RCC 7860 (cell line): Measurements from ENCODE around the gene CD14.
"Not testable (repeated sequence)": the region's sequence is repeated elsewhere in the genome, so short reads cannot be mapped to it uniquely, and the experiment has no call there.

ENCODE experiments used
- DNase-seq: peaks from one replicate; pipeline ENCODE4 v3.0.0-alpha.2; 2015; ENCODE audit warnings: low spot score
- FAIRE-seq: peaks from 2 replicates; lab custom pipeline; 2012; peaks lifted over from hg19 to GRCh38; lab: Jason Lieb, UNC

CD14 gene

GRCh38 chr5:140635291-140636257, 2.6 kb upstream of the CD14 start:
- DNase-seq: no peak
- FAIRE-seq: no peak

DNA sequence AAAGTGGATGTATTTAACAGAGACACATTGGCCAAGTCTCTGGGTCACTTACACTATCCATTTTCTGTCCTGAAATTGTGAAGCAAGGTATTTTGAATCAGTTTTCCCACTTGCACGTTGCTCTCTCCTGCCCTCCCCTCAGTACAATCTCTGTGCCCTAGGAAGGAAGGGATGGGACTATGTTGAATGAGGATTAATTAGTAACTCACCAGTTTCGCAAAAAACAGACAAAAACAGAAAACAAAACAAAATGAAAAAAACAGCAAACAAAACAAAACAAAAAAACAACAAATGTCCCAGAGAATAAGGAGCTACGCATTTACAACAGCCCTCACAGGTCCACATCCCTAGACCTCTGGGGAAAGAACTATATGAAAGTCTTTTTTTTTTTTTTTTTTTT, 1.1 kb upstream of the CD14 start:
- FAIRE-seq (no peak), DNase-seq (no peak)

DNA sequence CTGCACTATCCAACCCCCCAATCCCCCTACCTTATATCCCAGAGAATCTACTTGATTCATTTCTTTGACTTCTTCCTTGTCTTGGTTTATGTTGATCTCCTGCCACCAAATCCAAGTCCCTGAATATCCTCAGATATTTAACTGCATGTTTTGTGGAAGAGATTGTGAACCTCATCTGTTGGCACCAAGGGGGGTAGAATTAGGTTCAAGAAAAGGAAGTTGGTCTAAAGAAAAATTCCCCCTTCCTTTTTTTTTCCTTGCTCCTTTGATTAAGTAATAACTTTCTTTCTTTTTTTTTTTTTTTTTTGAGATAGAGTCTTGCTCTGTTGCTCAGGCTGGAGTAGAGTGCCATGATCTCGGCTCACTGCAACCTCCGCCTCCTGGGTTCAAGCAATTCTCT, 526 bp upstream of the CD14 start:
- DNase-seq (no peak), FAIRE-seq (no peak)

- FAIRE-seq (no peak), DNase-seq (no peak)
Observed at GRCh38 chr5:140632366-140633020, 482 bp downstream of the CD14 start.

DNA sequence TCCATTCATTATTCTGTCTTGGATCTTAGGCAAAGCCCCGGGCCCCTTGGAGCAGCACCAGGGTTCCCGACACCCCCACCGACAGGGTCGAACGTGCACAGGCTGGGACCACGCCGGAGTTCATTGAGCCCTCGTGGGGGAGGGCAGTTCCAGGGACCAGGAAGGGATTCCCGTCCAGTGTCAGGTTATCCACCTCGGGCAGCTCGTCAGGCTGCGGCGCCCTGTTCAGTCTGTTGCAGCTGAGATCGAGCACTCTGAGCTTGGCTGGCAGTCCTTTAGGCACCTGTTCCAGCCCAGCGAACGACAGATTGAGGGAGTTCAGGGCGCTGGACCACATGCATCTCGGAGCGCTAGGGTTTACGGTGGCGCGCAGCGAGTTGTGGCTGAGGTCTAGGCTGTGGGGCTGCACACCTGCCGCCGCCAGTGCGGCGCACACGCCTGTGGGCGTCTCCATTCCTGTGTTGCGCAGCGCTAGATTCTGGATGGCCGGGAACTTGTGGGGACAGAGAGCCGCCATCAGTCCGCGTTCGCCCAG, 1.1 kb downstream of the CD14 start:
- no peak for FAIRE-seq
- no peak for DNase-seq

DNA sequence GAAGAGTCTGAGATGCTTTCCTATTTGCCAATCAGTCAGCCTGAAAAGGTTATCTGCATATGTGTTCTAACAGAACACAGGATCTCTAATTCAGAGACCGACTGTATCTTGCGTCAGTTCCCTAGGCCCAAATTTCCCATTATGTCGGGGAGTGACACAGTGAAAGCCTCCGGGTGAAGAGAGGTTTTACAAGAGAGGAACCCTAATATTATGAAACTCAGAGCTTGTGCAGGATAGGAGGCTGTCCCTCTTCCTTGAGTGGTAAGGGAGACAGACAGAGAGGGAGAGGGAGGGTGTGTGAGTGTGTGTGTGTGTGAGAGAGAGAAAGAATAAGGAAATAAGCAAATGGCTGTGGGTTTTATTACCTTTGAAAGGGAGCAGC, 1.9 kb downstream of the CD14 start:
- no peak for DNase-seq
- FAIRE-seq: no peak

GRCh38 chr5:140630292-140631035, 2.5 kb downstream of the CD14 start:
- no peak for FAIRE-seq
- DNase-seq: no peak

DNA sequence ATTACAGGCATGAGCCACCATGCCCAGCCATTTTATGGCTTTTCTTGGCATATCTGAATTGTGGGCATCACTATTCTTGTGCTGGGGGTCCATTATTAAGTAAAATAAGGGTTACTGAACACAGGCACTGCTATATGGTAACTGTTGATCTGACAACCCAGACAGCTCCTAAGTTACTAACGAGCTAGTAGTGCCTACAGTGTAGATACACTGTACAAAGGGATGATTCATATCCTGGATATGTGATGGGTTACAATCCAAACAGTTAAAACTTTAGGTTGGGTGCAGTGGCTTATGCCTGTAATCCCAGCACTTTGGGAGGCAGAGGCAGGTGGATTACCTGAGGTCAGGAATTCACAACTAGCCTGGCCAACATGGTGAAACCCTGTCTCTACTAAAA, 4.3 kb downstream of the CD14 start:
- FAIRE-seq (no peak), DNase-seq (no peak)

DNA sequence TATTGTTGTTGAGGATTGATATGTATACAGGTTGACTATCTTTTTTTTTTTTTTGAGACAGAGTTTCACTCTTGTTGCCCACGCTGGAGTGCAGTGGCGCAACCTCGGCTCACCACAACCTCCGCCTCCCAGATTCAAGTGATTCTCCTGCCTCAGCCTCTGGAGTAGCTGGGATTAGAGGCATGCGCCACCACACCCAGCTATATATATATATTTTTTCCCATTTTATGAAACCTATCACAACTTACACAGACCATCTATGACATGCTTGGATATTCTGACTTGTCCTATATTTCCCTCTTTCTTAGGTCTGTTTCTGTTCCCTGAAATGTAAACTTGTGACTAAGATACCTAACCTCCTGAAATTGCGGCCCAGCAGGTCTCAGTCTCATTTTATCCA, 5.0 kb downstream of the CD14 start:
- DNase-seq (no peak), FAIRE-seq (no peak)

DNA sequence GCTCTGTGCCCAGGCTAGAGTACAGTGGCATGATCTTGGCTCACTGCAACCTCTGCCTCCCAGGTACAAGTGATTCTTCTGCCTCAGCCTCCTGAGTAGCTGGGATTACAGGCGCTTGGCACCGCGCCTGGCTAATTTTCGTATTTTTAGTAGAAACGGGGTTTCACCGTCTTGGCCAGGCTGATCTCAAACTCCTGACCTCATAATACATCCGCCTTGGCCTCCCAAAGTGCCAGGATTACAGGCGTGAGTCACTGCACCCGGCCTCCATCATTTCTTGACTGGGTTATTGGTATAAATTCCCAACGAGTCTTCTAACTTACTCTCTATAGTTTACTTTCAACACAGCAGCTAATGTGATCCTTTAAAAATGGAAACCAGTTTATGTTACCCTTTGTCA, 8.1 kb downstream of the CD14 start:
- not testable (repeated sequence) for DNase-seq, FAIRE-seq

- not testable (repeated sequence) for DNase-seq, FAIRE-seq
Observed at GRCh38 chr5:140623061-140623460, 9.9 kb downstream of the CD14 start.

DNA sequence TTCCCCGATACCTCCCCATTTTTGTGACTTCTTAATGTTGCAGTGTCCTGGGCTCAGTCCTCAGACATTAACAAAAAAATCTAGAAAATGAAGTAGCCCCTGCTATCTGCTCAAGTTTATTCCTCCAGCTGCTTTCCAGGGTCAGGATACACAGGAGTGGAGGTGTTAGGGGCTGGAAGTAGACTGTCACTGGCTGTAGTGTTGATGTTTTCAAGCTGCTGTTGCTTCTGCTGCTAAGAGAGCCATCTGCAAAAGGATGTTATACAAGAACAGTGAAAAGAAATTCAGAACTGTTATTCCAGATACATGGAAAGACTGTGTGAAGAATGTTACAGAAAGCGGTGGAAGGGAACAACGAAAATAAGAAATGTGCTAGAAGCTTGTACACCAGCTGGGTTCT, 10.7 kb downstream of the CD14 start:
- FAIRE-seq (no peak), DNase-seq (no peak)

GRCh38 chr5:140611020-140611521, 21.9 kb downstream of the CD14 start:
- FAIRE-seq (no peak), DNase-seq (no peak)

DNA sequence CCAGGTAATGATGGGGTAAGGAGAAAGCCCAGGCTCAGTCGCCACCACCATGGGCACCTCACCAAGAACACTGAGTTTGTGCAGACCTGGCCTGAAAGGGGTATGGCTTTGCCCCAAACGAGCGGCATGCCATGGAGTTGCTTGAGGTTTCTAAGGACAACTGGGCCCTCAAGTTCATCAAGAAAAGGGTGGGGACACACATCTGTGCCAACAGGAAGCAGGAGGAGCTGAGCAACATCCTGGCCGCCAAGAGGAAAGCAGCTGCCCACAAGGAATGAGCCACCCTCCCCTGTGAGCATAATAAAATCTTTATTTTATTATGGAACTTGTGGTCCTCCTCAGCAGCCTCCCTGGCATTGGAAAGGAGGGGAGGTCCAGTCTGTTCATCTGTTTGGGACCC, 23.8 kb downstream of the CD14 start:
- DNase-seq: no peak
- no peak for FAIRE-seq

DNA sequence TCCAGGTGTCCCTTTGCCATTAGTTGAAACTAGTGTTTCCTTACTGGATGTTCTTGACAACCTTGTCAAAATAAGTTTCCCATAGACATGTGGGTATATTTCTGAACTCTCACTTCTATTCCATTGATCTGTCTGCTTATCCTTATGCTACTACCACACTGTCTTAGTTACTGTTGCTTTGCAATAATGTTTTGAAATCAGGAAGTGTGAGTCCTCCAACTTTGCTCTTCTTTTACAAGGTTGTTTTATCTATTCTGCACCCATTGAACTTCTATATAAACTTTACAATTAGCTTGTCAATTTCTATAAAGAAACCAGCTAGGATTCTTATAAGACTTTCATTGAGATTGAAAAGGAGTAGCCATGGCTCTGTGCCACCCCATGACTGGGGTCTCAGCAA, 24.3 kb downstream of the CD14 start:
- no peak for FAIRE-seq
- DNase-seq: no peak

DNA sequence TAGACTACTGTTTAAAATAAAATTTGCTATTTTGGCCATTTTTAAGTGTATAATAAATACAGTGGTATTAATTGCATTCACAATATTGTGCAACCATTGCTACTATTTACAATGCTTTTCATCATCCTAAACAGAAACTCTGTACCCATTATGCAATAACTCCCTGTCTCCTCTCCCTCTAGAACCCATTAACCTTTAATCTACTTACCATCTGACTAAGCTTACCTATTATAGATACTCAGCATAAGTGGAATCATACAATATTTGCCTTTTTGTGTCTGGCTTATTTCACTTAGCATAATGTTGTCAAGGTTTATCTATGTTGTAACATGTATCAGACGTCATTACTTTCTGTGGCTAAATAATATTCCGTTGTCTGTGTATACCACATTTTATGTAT, 25.9 kb downstream of the CD14 start:
- FAIRE-seq: no peak
- no peak for DNase-seq

GRCh38 chr5:140605879-140606278, 27.1 kb downstream of the CD14 start:
- no peak for DNase-seq
- FAIRE-seq: no peak

DNA sequence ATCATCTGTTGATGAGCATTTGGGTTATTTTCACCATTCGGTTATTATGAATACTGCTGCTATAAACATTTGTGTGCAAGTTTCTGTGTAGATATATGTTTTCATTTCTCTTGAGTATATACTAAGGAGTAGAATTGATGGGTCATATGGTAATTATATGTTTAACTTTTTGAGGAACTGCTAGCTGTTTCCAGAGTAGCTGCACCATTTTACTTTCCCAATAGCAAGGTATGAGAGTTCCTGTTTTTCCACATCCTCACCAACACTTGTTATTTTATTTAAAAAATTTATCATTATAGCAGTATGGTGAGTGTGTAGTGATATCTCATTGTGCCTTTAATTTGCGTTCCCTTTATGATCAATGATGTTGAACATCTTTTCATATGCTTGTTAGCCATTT, 29.2 kb downstream of the CD14 start:
- no peak for DNase-seq
- no peak for FAIRE-seq

GRCh38 chr5:140603446-140603698, 29.6 kb downstream of the CD14 start:
- not testable (repeated sequence) for DNase-seq, FAIRE-seq

DNA sequence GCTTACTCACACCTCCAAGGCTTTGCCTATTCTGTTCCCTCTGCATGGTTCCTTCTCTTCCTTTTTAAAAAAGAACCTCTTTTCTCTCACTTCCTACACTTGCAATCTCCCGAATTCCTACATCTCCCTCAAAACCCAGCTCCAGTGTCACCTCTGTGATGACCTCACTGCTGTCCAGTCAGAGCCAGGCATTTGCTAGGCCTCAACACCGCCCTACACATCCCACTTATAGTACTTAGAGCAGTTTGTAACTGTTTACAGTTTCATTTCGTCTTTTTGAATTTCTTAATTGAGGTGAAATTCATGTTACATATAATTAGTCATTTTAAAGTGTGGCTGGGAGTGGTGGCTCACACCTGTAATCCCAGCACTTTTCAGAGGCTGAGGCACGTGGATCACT, 30.8 kb downstream of the CD14 start:
- FAIRE-seq (no peak), DNase-seq (no peak)

DNA sequence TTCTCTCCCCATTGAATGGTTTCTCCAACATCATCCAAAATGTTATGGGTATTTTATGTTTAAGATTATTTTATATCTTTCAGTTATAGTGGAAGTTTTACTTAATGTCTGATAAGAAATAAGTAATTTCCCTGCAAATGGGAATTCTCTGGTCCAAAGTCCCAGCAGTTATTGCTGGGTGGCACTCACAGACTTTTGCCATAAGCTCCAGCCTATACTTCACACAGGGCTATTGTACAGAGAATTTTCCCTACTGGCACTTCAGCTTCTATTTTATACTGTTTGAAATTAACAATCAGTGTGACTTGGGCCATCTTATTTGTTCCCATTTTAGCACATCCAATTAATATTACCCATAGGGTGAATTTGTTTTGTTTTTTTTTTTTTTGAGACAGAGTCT, 32.9 kb downstream of the CD14 start:
- FAIRE-seq: no peak
- no peak for DNase-seq
